IMR-90 (cell line): Measurements from ENCODE around the gene NFE2L2. TPM values are rescaled to one million over a fixed set of nuclear protein-coding genes. Genes with fewer than 3 reads are reported as not detected.

Source experiments
- ATAC-seq: fragments of 200-7000 bp; cut with Tn5 transposase; 2 replicates; pipeline ENCODE4 v1.9.1; 2020; ENCODE audit warnings: low read depth, mild to moderate bottlenecking, moderate library complexity
- BruUV-seq: library from RNA; stranded (reverse); fragments of 400-500 nt; replicated peaks from 2 replicates; lab custom pipeline; 2021; lab: Mats Ljungman, UMichigan
- CTCF ChIA-PET: fragments of 300-600 bp; formaldehyde crosslinking; extraction: SDS; loops from one replicate; lab custom pipeline; 2021; ENCODE audit warnings: antibody characterized with exemption; lab: Yijun Ruan, JAX
- POLR2A ChIA-PET: fragments of 300-600 bp; sonication (Branson Sonifier 250); formaldehyde crosslinking; loops from one replicate; lab custom pipeline; 2022; ENCODE audit warnings: antibody characterized with exemption; ENCODE audit not compliant: unreplicated experiment; lab: Charles Lee
- DNase-seq: peaks from one replicate; pipeline ENCODE4 v3.0.0; 2013
- H2AFZ ChIP-seq: replicated peaks from 2 replicates; pipeline ENCODE3; 2013; ENCODE audit warnings: low read length, mild to moderate bottlenecking; ENCODE audit not compliant: poor library complexity
- H2AK5ac ChIP-seq: 2 replicates; pipeline ENCODE4 v1.6.1; 2013; ENCODE audit warnings: low read depth, low read length, inconsistent platforms
- H2AK9ac ChIP-seq: replicated peaks from 2 replicates; pipeline ENCODE3; 2013; ENCODE audit warnings: mild to moderate bottlenecking, low read depth, low read length, moderate library complexity; ENCODE audit not compliant: poor library complexity
- H2BK120ac ChIP-seq: 2 replicates; pipeline ENCODE4 v1.6.1; 2013; ENCODE audit warnings: low read depth, low read length, inconsistent platforms
- H2BK15ac ChIP-seq: 3 replicates; pipeline ENCODE4 v1.6.1; 2013; ENCODE audit warnings: low read depth, low read length, inconsistent platforms
- H2BK20ac ChIP-seq: 2 replicates; pipeline ENCODE4 v1.6.1; 2013; ENCODE audit warnings: low read depth, mild to moderate bottlenecking, inconsistent platforms, low read length, moderate library complexity
- H2BK5ac ChIP-seq: 2 replicates; pipeline ENCODE4 v1.6.1; 2013; ENCODE audit warnings: mild to moderate bottlenecking, low read depth, low read length, inconsistent platforms; ENCODE audit not compliant: poor library complexity, severe bottlenecking
- H3K14ac ChIP-seq: replicated peaks from 2 replicates; pipeline ENCODE4 v1.6.1; 2013; ENCODE audit warnings: low read depth, low read length, inconsistent platforms
- H3K18ac ChIP-seq: 2 replicates; pipeline ENCODE4 v1.6.1; 2013; ENCODE audit warnings: low read depth, low read length, control low read depth
- H3K23ac ChIP-seq: 2 replicates; pipeline ENCODE4 v1.6.1; 2013; ENCODE audit warnings: low read depth, low read length, inconsistent platforms
- H3K27ac ChIP-seq: 2 replicates; pipeline ENCODE4 v1.5.1; 2013; ENCODE audit warnings: mild to moderate bottlenecking, control low read depth, low read length; ENCODE audit not compliant: insufficient read depth
- H3K27me3 ChIP-seq: 2 replicates; pipeline ENCODE4 v1.6.1; 2013; ENCODE audit warnings: low read length; ENCODE audit not compliant: control insufficient read depth, insufficient read depth
- H3K36me3 ChIP-seq: 2 replicates; pipeline ENCODE4 v1.6.1; 2013; ENCODE audit warnings: low read length, mixed read lengths; ENCODE audit not compliant: control insufficient read depth, insufficient read depth
- H3K4ac ChIP-seq: 2 replicates; pipeline ENCODE4 v1.6.1; 2013; ENCODE audit warnings: low read depth, low read length, inconsistent platforms
- H3K4me1 ChIP-seq: 2 replicates; pipeline ENCODE4 v1.6.1; 2013; ENCODE audit warnings: low read length, mixed read lengths; ENCODE audit not compliant: control insufficient read depth, insufficient read depth
- H3K4me2 ChIP-seq: 2 replicates; pipeline ENCODE4 v1.6.1; 2013; ENCODE audit warnings: low read depth, mild to moderate bottlenecking, control low read depth, low read length, moderate library complexity
- H3K4me3 ChIP-seq: 2 replicates; pipeline ENCODE4 v1.5.1; 2013; ENCODE audit warnings: low read depth, mild to moderate bottlenecking, control low read depth, low read length, moderate library complexity; ENCODE audit not compliant: insufficient read depth
- H3K56ac ChIP-seq: 2 replicates; pipeline ENCODE4 v1.6.1; 2013; ENCODE audit warnings: low read length, inconsistent platforms; ENCODE audit not compliant: insufficient read depth; ENCODE audit errors: extremely low read depth
- H3K79me1 ChIP-seq, 2 experiments: 2 replicates each; pipeline ENCODE4 v1.6.1; 2013; ENCODE audit warnings: low read length in 2 of 2, inconsistent platforms in 1 of 2, low read depth in 1 of 2
- H3K9ac ChIP-seq: 2 replicates; pipeline ENCODE4 v1.6.1; 2013; ENCODE audit warnings: low read depth, low read length, control low read depth
- H3K9me1 ChIP-seq: 2 replicates; pipeline ENCODE4 v1.6.1; 2013; ENCODE audit warnings: low read length, inconsistent platforms; ENCODE audit not compliant: insufficient read depth
- H3K9me3 ChIP-seq: 2 replicates; pipeline ENCODE4 v1.6.1; 2013; ENCODE audit warnings: low read length; ENCODE audit not compliant: control insufficient read depth, insufficient read depth
- H4K20me1 ChIP-seq: 2 replicates; pipeline ENCODE4 v1.6.1; 2013; ENCODE audit warnings: low read length, inconsistent platforms; ENCODE audit not compliant: insufficient read depth
- H4K5ac ChIP-seq: 2 replicates; pipeline ENCODE4 v1.6.1; 2013; ENCODE audit warnings: mild to moderate bottlenecking, low read depth, low read length, control low read depth
- H4K8ac ChIP-seq, 2 experiments: 2 replicates each; pipeline ENCODE4 v1.6.1; 2013; ENCODE audit warnings: low read depth in 2 of 2, low read length in 2 of 2, control low read depth in 1 of 2, inconsistent platforms in 1 of 2
- H4K91ac ChIP-seq: 2 replicates; pipeline ENCODE4 v1.6.1; 2013; ENCODE audit warnings: low read depth, low read length, inconsistent platforms; ENCODE audit not compliant: insufficient read depth
- BHLHE40 ChIP-seq: fragments of 150-350 bp; IDR thresholded peaks from 2 replicates; pipeline ENCODE4 v1.6.1; 2016; ENCODE audit warnings: mild to moderate bottlenecking, low read depth, low read length
- CEBPB ChIP-seq: IDR thresholded peaks from 2 replicates; pipeline ENCODE4 v1.6.1; 2012; ENCODE audit warnings: low read depth, low read length, improper control_type of control experiment
- CHD1 ChIP-seq: IDR thresholded peaks from 2 replicates; pipeline ENCODE4 v1.6.1; 2012; ENCODE audit warnings: low read depth, low read length, improper control_type of control experiment
- CTCF ChIP-seq: conservative IDR thresholded peaks from 2 replicates; pipeline ENCODE4 v1.5.1; 2012; ENCODE audit warnings: mild to moderate bottlenecking, low read depth, low read length, improper control_type of control experiment
- ELK1 ChIP-seq: fragments of 150-350 bp; IDR thresholded peaks from 2 replicates; pipeline ENCODE4 v1.6.1; 2016; ENCODE audit warnings: low read depth, mild to moderate bottlenecking, low read length, moderate library complexity, borderline replicate concordance
- FOS ChIP-seq: fragments of 150-350 bp; IDR thresholded peaks from 2 replicates; pipeline ENCODE4 v1.6.1; 2016; ENCODE audit warnings: low read depth, low read length
- MAFK ChIP-seq: IDR thresholded peaks from 2 replicates; pipeline ENCODE4 v1.6.1; 2012; ENCODE audit warnings: low read depth, low read length, improper control_type of control experiment
- MAZ ChIP-seq: IDR thresholded peaks from 2 replicates; pipeline ENCODE4 v1.6.1; 2012; ENCODE audit warnings: low read depth, mild to moderate bottlenecking, low read length, improper control_type of control experiment, moderate library complexity, borderline replicate concordance
- MXI1 ChIP-seq: IDR thresholded peaks from 2 replicates; pipeline ENCODE4 v1.6.1; 2012; ENCODE audit warnings: low read depth, mild to moderate bottlenecking, low read length, moderate library complexity, borderline replicate concordance
- NFE2L2 ChIP-seq: fragments of 150-350 bp; IDR thresholded peaks from 2 replicates; pipeline ENCODE4 v1.6.1; 2016; ENCODE audit warnings: low read depth, mild to moderate bottlenecking, low read length
- POLR2A ChIP-seq: IDR thresholded peaks from 2 replicates; pipeline ENCODE4 v1.6.1; 2012; ENCODE audit warnings: mild to moderate bottlenecking, low read depth, low read length
- RAD21 ChIP-seq: IDR thresholded peaks from 2 replicates; pipeline ENCODE4 v1.6.1; 2012; ENCODE audit warnings: low read length, improper control_type of control experiment
- RCOR1 ChIP-seq: IDR thresholded peaks from 2 replicates; pipeline ENCODE4 v1.6.1; 2012; ENCODE audit warnings: mild to moderate bottlenecking, low read length, improper control_type of control experiment; ENCODE audit not compliant: insufficient replicate concordance
- RFX5 ChIP-seq: IDR thresholded peaks from 2 replicates; pipeline ENCODE4 v1.8.0; 2012; ENCODE audit warnings: low read depth, mild to moderate bottlenecking, low read length, moderate library complexity
- SMC3 ChIP-seq: fragments of 150-350 bp; IDR thresholded peaks from 2 replicates; pipeline ENCODE4 v1.6.1; 2016; ENCODE audit warnings: low read depth, mild to moderate bottlenecking, antibody characterized with exemption, low read length, moderate library complexity
- USF2 ChIP-seq: fragments of 150-350 bp; IDR thresholded peaks from 2 replicates; pipeline ENCODE4 v1.6.1; 2017; ENCODE audit warnings: mild to moderate bottlenecking, antibody characterized with exemption, low read length, low read depth
- WGBS, 2 experiments: methylation state at CpG; one replicate each; pipeline versions ENCODE4 v1.1.5 to v1.1.7; 2013; ENCODE audit warnings: missing lambda C conversion rate in 2 of 2; ENCODE audit not compliant: insufficient read length in 1 of 2; ENCODE audit errors: extremely low coverage in 2 of 2; 5-methylcytosine and 5-hydroxymethylcytosine counted together
- dilution Hi-C: fragments of 300-500 bp; cut with HindIII; formaldehyde crosslinking; loops from one replicate; pipeline ENCODE4 v1.14.3; 2018; ENCODE audit warnings: low sequenced_read_pairs; ENCODE audit not compliant: unreplicated experiment
- in situ Hi-C: fragments of 300-500 bp; cut with MboI; formaldehyde crosslinking; loops from 3 replicates; pipeline ENCODE4 v1.14.3; 2019; ENCODE audit warnings: low sequenced_read_pairs, inconsistent platforms, mixed read lengths
- intact Hi-C: fragments of 100-400 bp; cut with micrococcal nuclease; formaldehyde crosslinking; loops from 2 replicates; pipeline ENCODE4 v1.10.0; 2022
- polyA plus RNA-seq, 3 experiments: library from polyadenylated mRNA; depleted of rRNA; stranded (reverse); fragments of >200 nt; gene quantifications; 2 replicates each; pipeline ENCODE4 v1.2.3, GENCODE V29; 2012; ENCODE audit warnings: low replicate concordance in 1 of 3
- total RNA-seq: library from RNA; depleted of rRNA; stranded (reverse); fragments of >200 nt; gene quantifications from 2 replicates; pipeline ENCODE4 v1.2.3, GENCODE V29; 2012

Gene NFE2L2
- total and polyA plus RNA-seq, 2 of the 4 experiments (the other 2 are of a cell fraction): 72.7 to 83.5 TPM

GRCh38 chr2:177282181-177282641, 17.7 kb upstream of the NFE2L2 start:
- dilution Hi-C loops (no loop called here), intact Hi-C loops (no loop called here), in situ Hi-C loops (no loop called here)
- Histone ChIP-seq H3K9me3 (no peaks in the 10 kb centered on the region), H3K4me1 (peaks cover 24% of the 10 kb centered on the region), H3K4me3 (no peak overlapping the region), H4K5ac (peak overlapping the region; percentile 41), H3K27me3 (no peaks in the 10 kb centered on the region), H2AK9ac (peak overlapping the region; percentile 66), H3K79me1 (no peaks in the 10 kb centered on the region), H3K9ac (no peak overlapping the region), H3K23ac (0 out of 2 replicates have a peak overlapping the region, but pooled peaks have one; percentile 57), H3K18ac (peak overlapping the region; percentile 44), H2BK5ac (peak overlapping the region; percentile 59), H3K4ac (peak overlapping the region; percentile 55), H2BK20ac (peak overlapping the region; percentile 85), H3K9me1 (peaks cover 4% of the 10 kb centered on the region; the same call in 1 of the 2 replicates), H2BK120ac (peak overlapping the region; percentile 82), H2BK15ac (peak overlapping the region; percentile 51), H3K27ac (peak overlapping the region; percentile 49; the same call in 1 of the 2 replicates), H2AFZ (no peak overlapping the region), H3K36me3 (no peaks in the 10 kb centered on the region), H4K91ac (peak overlapping the region; percentile 21), H3K4me2 (no peak overlapping the region), H4K8ac (peak overlapping the region; percentile 58 to 63; a peak in 3 of 4 replicates), H3K56ac (no peak overlapping the region), H4K20me1 (no peaks in the 10 kb centered on the region), H3K14ac (peak overlapping the region; percentile 70; the same call in 1 of the 2 replicates), H2AK5ac (no peak overlapping the region)
- ATAC-seq (peak; percentile 71), DNase-seq (peak; percentile 47)
- POLR2A ChIA-PET: no interaction called here
- CTCF ChIA-PET: interaction anchor here (0.8 to 1.7 kb wide), 3 partner anchors 14 to 134 kb away, joined by 3 to 9 read pairs (median 4); no protein-coding TSS in a partner anchor
- TF ChIP-seq ELK1: no peak
- TF ChIP-seq MAFK: no peak
- no peak for TF ChIP-seq POLR2A
- TF ChIP-seq CHD1: no peak
- TF ChIP-seq NFE2L2: no peak
- TF ChIP-seq RAD21: no peak
- no peak for TF ChIP-seq MXI1
- no peak for TF ChIP-seq BHLHE40
- TF ChIP-seq RCOR1: no peak
- no peak for TF ChIP-seq SMC3
- no peak for TF ChIP-seq USF2
- TF ChIP-seq FOS: no peak
- no peak for TF ChIP-seq CTCF
- TF ChIP-seq RFX5: no peak
- no peak for TF ChIP-seq CEBPB
- no peak for TF ChIP-seq MAZ
- no TSS peak for BruUV-seq
- WGBS, 2 experiments: 27% methylated on average over 2 of the region's 3 CpGs; no CpG with 5 or more reads in 1 of the 2 experiments
